GM12878 (cell line): ENCODE data around the gene AURKAIP1. TPM values are rescaled to one million over a fixed set of nuclear protein-coding genes. Genes with fewer than 3 reads are reported as not detected.

Experiments
- ATAC-seq: fragments of 200-7000 bp; cut with Tn5 transposase; 3 replicates; pipeline ENCODE4 v1.9.1; 2020; ENCODE audit warnings: mild to moderate bottlenecking, moderate library complexity
- BruUV-seq: library from RNA; stranded (reverse); fragments of 400-500 nt; replicated peaks from 2 replicates; lab custom pipeline; 2021; lab: Mats Ljungman, UMichigan
- CTCF ChIA-PET: fragments of 300-600 bp; sonication (Branson Sonifier 250); formaldehyde crosslinking; extraction: SDS; loops from one replicate; lab custom pipeline; 2021; ENCODE audit warnings: inconsistent platforms; lab: Yijun Ruan, JAX
- POLR2A ChIA-PET: fragments of 350-600 bp; formaldehyde crosslinking; extraction: SDS; loops from one replicate; lab custom pipeline; 2021; ENCODE audit warnings: inconsistent platforms; lab: Charles Lee
- RAD21 ChIA-PET: fragments of 300-600 bp; sonication (Branson Sonifier 250); formaldehyde crosslinking; loops from one replicate; lab custom pipeline; 2023; ENCODE audit warnings: antibody characterized with exemption; ENCODE audit not compliant: unreplicated experiment; lab: Charles Lee
- SMC1A ChIA-PET: fragments of 300-600 bp; sonication (Branson Sonifier 250); formaldehyde crosslinking; loops from one replicate; lab custom pipeline; 2023; ENCODE audit not compliant: unreplicated experiment, uncharacterized antibody; lab: Charles Lee
- DNase-seq: peaks from one replicate; pipeline ENCODE4 v3.0.0-alpha.2; 2011; ENCODE audit warnings: low read depth, low spot score
- FAIRE-seq: peaks from 3 replicates; lab custom pipeline; 2011; peaks lifted over from hg19 to GRCh38; lab: Jason Lieb, UNC
- H2AFZ ChIP-seq: 2 replicates; pipeline ENCODE4 v1.6.0; 2011; ENCODE audit warnings: low read depth, low read length, control low read depth; ENCODE audit not compliant: control insufficient read depth
- H3K27ac ChIP-seq: 2 replicates; pipeline ENCODE4 v1.5.1; 2011; ENCODE audit warnings: control low read depth; ENCODE audit not compliant: control insufficient read depth, insufficient read depth
- H3K27me3 ChIP-seq, 2 experiments: replicated peaks in 1 of 2; 2 replicates each; pipeline versions ENCODE4 v1.6.0 to v1.6.1; 2011; ENCODE audit warnings: low read length in 1 of 2; ENCODE audit not compliant: control insufficient read depth in 2 of 2, insufficient read depth in 2 of 2
- H3K36me3 ChIP-seq, 2 experiments: 2 replicates each; pipeline ENCODE4 v1.5.1; 2011; ENCODE audit warnings: low read length in 1 of 2; ENCODE audit not compliant: control insufficient read depth in 2 of 2, insufficient read depth in 2 of 2
- H3K4me1 ChIP-seq: 2 replicates; pipeline ENCODE4 v1.6.1; 2011; ENCODE audit warnings: mild to moderate bottlenecking, low read length, moderate library complexity, mixed read lengths; ENCODE audit not compliant: control insufficient read depth, insufficient read depth
- H3K4me2 ChIP-seq: 2 replicates; pipeline ENCODE4 v1.6.0; 2011; ENCODE audit warnings: control low read depth; ENCODE audit not compliant: control insufficient read depth, insufficient read depth
- H3K4me3 ChIP-seq: fragments of 200-600 bp; sonication (generic); 2 replicates; pipeline ENCODE4 v1.5.1; 2016
- H3K79me2 ChIP-seq: 2 replicates; pipeline ENCODE4 v1.6.0; 2011; ENCODE audit warnings: low read length; ENCODE audit not compliant: control insufficient read depth, insufficient read depth
- H3K9ac ChIP-seq: 2 replicates; pipeline ENCODE4 v1.8.0; 2011; ENCODE audit warnings: low read length, control low read depth, mixed read lengths; ENCODE audit not compliant: control insufficient read depth, insufficient read depth
- H3K9me3 ChIP-seq: replicated peaks from 3 replicates; pipeline ENCODE4 v1.5.1; 2011; ENCODE audit warnings: mild to moderate bottlenecking, low read length; ENCODE audit not compliant: control insufficient read depth, insufficient read depth
- H4K20me1 ChIP-seq: 2 replicates; pipeline ENCODE4 v1.6.0; 2011; ENCODE audit not compliant: control insufficient read depth, insufficient read depth
- GATAD2B ChIP-seq: fragments of 450-650 bp; conservative IDR thresholded peaks from 2 replicates; pipeline ENCODE4 v1.6.1; 2017; ENCODE audit warnings: low read depth, mild to moderate bottlenecking, moderate library complexity
- LARP7 ChIP-seq: fragments of 450-650 bp; IDR thresholded peaks from 2 replicates; pipeline ENCODE4 v1.6.1; 2017; ENCODE audit warnings: mild to moderate bottlenecking
- RAD21 ChIP-seq: IDR thresholded peaks from 2 replicates; pipeline ENCODE4 v1.6.1; 2011; ENCODE audit warnings: mild to moderate bottlenecking, low read depth, low read length, moderate library complexity; ENCODE audit not compliant: insufficient read depth
- SMAD1 ChIP-seq: fragments of 450-650 bp; IDR thresholded peaks from 2 replicates; pipeline ENCODE4 v1.6.1; 2018; ENCODE audit warnings: mild to moderate bottlenecking, low read depth; ENCODE audit not compliant: partially characterized antibody
- STAT1 ChIP-seq: fragments of 450-650 bp; conservative IDR thresholded peaks from 2 replicates; pipeline ENCODE4 v1.6.1; 2014; ENCODE audit warnings: antibody characterized with exemption, mild to moderate bottlenecking
- YY1 ChIP-seq: IDR thresholded peaks from 2 replicates; pipeline ENCODE4 v1.6.1; 2011; ENCODE audit warnings: low read depth, mild to moderate bottlenecking, low read length
- WGBS: methylation state at CpG from one replicate; pipeline ENCODE4 v1.1.6; 2016; ENCODE audit warnings: low lambda C conversion rate; ENCODE audit not compliant: insufficient replicate concordance, insufficient coverage; ENCODE audit errors: missing lambda C conversion rate; 5-methylcytosine and 5-hydroxymethylcytosine counted together
- in situ Hi-C: fragments of 300-500 bp; cut with MboI; formaldehyde crosslinking; loops from 9 replicates; pipeline ENCODE4 v1.14.3; 2018; ENCODE audit warnings: mixed read lengths
- intact Hi-C: fragments of 100-400 bp; cut with micrococcal nuclease; formaldehyde crosslinking; loops from one replicate; pipeline ENCODE4 v1.14.2; 2022; ENCODE audit not compliant: unreplicated experiment
- polyA plus RNA-seq, 11 experiments: library from polyadenylated mRNA; depleted of rRNA in 4 of 11; unstranded in 6 of 11; stranded (reverse) in 5 of 11; fragments of >200 nt; fragmentation: Nextera tagmentation in 4 of 11; fragmentation: Illumina TruSeq in 1 of 11; extraction: Ambion mirVana in 4 of 11; extraction: Trizol in 1 of 11; gene quantifications; 1 replicate in 1 of 11; 2 replicates in 10 of 11; pipeline versions ENCODE4 v1.2.1 to v1.2.3, GENCODE V29; 2011 to 2016; ENCODE audit warnings: inconsistent platforms in 2 of 11, missing spikeins in 2 of 11, low read depth in 1 of 11
- total RNA-seq, 4 experiments: library from RNA; depleted of rRNA in 3 of 4; stranded (reverse); fragments of >200 nt in 3 of 4; fragmentation: Illumina TruSeq in 1 of 4; extraction: Trizol in 1 of 4; gene quantifications; 2 replicates each; pipeline versions ENCODE4 v1.2.1 to v1.2.3, GENCODE V29; 2013 to 2021
- TF ChIP-seq, protein P1 (sequence below): fragments of 450-650 bp; IDR thresholded peaks from 2 replicates; pipeline ENCODE4 v1.6.1; 2016; ENCODE audit warnings: mild to moderate bottlenecking
- TF ChIP-seq, protein P2 (sequence below): fragments of 150-350 bp; IDR thresholded peaks from 2 replicates; pipeline ENCODE4 v1.6.1; 2014; ENCODE audit warnings: mild to moderate bottlenecking, low read depth, low read length

Gene AURKAIP1
- total and polyA plus RNA-seq, 10 of the 15 experiments (the other 5 are each of a cell fraction or from before 2014, with no cell fraction given) = 6.5 to 366 (median 120) TPM

DNA sequence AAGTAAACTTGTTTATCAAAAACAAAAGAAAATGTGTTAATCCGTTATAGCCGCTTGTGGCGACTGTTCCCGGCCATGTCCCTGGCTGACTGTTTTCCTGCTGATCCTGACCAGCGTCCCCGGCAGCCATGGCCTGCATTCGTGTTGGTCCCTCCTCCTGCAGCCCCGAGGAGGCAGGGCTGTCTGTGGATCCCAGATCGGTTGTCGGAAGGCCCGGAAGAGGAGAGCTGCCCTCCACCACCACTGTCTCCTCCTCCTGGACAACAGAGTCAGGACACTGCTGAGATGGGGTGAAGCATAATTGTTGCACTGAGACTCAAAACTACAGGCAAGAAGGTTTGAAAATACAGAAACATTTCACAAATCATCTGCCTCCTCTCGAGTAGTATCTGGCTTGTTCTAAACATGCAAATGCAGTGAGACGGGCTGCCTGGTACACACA is 13.0 kb downstream of the AURKAIP1 start (continued):
- TF ChIP-seq, protein P1, sequence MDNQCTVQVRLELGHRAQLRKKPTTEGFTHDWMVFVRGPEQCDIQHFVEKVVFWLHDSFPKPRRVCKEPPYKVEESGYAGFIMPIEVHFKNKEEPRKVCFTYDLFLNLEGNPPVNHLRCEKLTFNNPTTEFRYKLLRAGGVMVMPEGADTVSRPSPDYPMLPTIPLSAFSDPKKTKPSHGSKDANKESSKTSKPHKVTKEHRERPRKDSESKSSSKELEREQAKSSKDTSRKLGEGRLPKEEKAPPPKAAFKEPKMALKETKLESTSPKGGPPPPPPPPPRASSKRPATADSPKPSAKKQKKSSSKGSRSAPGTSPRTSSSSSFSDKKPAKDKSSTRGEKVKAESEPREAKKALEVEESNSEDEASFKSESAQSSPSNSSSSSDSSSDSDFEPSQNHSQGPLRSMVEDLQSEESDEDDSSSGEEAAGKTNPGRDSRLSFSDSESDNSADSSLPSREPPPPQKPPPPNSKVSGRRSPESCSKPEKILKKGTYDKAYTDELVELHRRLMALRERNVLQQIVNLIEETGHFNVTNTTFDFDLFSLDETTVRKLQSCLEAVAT = 0 out of 2 replicates have a peak, but pooled peaks have one; percentile 37

DNA sequence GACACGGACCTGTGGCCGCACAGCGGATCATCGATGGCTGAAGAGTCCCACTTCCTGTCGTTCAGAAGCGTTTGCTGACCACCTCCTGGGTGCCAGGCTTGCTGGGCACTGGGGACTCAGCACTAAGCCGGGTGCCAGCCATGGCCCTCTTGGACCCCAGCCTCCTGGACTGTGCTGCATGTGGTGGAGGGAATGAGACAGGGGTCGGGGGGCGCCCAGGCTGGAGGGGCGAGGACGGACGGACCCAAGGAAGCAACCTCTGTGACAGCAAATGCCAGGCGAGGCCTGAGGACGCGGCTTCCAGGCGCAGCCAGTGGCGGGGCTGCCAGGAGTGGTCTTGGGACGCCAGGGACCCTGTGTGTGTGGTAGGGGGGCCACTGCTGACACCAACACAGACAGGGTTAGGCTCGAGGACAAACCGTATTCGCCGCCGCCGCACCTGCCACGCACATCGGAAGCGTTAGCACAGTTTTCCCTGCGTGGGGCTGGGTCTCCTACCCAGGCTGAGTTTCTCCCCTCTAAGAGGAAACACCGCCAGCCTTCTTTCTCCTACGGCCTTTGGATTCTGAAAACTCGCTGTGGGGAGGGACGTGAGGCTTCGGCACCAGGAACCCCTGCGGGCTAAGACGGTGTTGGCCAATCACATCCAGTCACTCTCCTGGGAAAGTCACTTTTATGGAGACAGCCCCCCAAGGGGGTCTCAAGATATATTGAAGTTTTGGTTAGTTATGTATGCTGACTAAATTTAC is 13.6 kb downstream of the AURKAIP1 start:
- ChIA-PET SMC1A (no interaction called here), CTCF (no interaction called here), RAD21 (no interaction called here), POLR2A (no interaction called here)
- FAIRE-seq (no peak), ATAC-seq (no peak), DNase-seq (no peak)
- Histone ChIP-seq H3K4me1 (peaks cover 5% of the 10 kb centered on the region), H2AFZ (no peak overlapping the region), H3K4me2 (no peak overlapping the region), H3K9me3 (no peaks in the 10 kb centered on the region; the same call in 2 of the 3 replicates), H3K27me3 (no peaks in the 10 kb centered on the region), H3K79me2 (no peaks in the 10 kb centered on the region), H3K27ac (no peak overlapping the region), H3K4me3 (no peak overlapping the region), H3K36me3 (no peaks in the 10 kb centered on the region), H4K20me1 (no peaks in the 10 kb centered on the region), H3K9ac (no peak overlapping the region)
- no TSS peak for BruUV-seq
- 72% methylated on average over 35 of the region's 35 CpGs for WGBS
- in situ Hi-C loops = no loop called here
- intact Hi-C loops = no loop called here
- TF ChIP-seq YY1 (no peak), SMAD1 (no peak), STAT1 (no peak), RAD21 (no peak), GATAD2B (no peak), LARP7 (no peak)
- TF ChIP-seq, protein P2, sequence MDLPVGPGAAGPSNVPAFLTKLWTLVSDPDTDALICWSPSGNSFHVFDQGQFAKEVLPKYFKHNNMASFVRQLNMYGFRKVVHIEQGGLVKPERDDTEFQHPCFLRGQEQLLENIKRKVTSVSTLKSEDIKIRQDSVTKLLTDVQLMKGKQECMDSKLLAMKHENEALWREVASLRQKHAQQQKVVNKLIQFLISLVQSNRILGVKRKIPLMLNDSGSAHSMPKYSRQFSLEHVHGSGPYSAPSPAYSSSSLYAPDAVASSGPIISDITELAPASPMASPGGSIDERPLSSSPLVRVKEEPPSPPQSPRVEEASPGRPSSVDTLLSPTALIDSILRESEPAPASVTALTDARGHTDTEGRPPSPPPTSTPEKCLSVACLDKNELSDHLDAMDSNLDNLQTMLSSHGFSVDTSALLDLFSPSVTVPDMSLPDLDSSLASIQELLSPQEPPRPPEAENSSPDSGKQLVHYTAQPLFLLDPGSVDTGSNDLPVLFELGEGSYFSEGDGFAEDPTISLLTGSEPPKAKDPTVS = no peak
